ENCODE measurements around the gene ATOSB. TPM values are rescaled to one million over a fixed set of nuclear protein-coding genes. Genes with fewer than 3 reads are reported as not detected.
A peak's percentile ranks its signal among the peaks of the same experiment; 100 is the strongest.
"Not testable (repeated sequence)": the region's sequence is repeated elsewhere in the genome, so short reads cannot be mapped to it uniquely, and the experiment has no call there.

The ATOSB gene
- total and polyA plus RNA-seq, 10 donors = 8.7 to 45.0 (median 33.5) TPM

DNA sequence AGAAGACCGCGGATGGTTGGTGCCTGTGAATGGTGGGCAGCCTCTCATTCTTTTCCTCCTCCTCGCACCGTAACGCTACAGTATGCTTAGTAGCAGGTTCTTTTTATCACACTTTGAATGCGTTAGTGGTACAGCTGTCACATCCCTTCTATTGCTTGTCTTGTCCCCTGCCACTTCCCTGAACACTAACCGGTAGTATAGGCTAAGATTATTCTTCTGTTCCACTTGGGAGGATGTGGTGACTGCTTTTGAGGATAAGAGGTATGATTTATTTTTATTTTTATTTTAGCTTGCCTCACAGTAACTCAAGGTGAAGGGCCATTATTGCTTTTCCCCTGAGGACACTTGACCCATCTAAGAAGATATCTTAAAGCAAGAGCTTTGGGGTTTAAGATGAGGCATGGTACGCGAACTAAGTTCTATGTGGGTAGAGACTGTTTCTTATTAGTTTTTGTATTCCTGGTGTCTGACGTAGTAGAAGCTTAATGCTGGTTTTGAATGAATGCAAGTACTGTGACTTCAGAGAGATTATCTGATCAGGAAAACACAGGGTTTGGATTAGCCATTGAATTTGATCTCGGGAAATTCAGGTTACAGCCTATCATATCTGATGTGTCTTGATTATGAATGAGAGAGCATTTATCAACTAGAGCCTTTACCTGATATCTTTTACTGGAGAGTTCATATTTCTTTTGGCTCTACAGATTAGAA is 47.1 kb upstream of the ATOSB start:
- intact Hi-C loops (cut with DNase I; ENCODE audit: low total_unique reads) = loop anchor here (10.0 kb wide), 1 partner anchor 92 kb away; no protein-coding TSS in a partner anchor
- H3K36me3 ChIP-seq = no peaks in the 10 kb centered on the region
- no peaks in the 10 kb centered on the region for H3K9me3 ChIP-seq
- TF ChIP-seq, protein P1, sequence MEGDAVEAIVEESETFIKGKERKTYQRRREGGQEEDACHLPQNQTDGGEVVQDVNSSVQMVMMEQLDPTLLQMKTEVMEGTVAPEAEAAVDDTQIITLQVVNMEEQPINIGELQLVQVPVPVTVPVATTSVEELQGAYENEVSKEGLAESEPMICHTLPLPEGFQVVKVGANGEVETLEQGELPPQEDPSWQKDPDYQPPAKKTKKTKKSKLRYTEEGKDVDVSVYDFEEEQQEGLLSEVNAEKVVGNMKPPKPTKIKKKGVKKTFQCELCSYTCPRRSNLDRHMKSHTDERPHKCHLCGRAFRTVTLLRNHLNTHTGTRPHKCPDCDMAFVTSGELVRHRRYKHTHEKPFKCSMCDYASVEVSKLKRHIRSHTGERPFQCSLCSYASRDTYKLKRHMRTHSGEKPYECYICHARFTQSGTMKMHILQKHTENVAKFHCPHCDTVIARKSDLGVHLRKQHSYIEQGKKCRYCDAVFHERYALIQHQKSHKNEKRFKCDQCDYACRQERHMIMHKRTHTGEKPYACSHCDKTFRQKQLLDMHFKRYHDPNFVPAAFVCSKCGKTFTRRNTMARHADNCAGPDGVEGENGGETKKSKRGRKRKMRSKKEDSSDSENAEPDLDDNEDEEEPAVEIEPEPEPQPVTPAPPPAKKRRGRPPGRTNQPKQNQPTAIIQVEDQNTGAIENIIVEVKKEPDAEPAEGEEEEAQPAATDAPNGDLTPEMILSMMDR (IDR thresholded peaks at IDR 0.05 in 8 of 11, conservative IDR thresholded peaks at IDR 0.05 in 3 of 11) = no peak
- TF ChIP-seq POLR2AphosphoS5 (IDR thresholded peaks at IDR 0.05) (no peak), POLR2A (IDR thresholded peaks at IDR 0.05) (no peak)
- H3K27me3 ChIP-seq (replicated peaks in 1 of 7) = peaks cover 0 to 6% (median 0%) of the 10 kb centered on the region in 7 donors
- 33 to 35% (median 34%) methylated on average over 11 of the region's 11 CpGs for WGBS, 5 donors
- H3K4me3 ChIP-seq = peak overlapping the region; percentile 75 to 93 (median 84)
- H3K4me1 ChIP-seq = peaks cover 5 to 42% (median 24%) of the 10 kb centered on the region in 6 donors
- no peak for DNase-seq
- peak overlapping the region in 7 of 8 donors; percentile 75 to 91 (median 88) for H3K27ac ChIP-seq

DNA sequence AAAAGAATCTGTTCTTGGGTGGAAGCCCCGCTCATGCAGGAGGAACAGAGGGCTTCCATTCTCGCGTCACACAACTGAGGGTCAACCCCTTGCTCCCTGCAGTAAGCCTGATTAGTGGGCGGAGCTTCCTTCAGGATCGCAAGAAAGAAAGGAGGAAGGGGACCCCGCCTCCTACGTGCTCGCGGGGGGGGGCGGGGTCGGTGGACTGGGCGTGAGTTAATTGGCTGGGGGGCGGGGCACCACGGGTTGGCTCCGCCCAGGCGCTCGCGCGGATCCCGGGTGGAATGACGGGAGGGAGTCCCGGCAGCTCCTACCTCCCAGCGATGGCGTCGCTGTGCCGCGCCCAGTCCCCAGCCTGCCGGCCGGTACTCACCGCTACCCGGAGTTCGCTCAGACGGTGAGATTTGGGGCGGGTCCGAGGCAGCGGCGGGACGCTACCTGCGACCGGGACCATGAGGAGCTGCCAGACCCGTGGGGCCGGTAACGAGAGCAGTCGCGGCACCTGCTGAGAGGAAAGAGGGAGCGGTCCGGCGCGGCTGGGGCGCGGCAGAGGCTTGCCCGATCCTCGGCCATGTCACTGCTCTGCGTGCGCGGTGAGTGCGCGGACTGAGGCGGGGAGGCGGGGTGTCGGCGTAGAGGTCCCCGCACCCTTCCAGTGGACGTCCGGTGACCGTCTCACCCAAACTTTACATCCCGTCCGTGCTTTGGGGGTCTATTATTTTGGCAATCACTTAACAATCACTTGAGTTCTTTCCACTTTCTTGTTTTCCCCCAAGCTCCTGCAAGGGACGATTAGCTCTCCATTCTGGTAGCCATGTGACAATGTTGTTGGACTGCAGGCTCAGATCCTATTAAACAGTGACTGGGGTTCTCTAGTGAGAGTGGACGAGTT is 46.3 kb upstream of the ATOSB start, which contains the start of gene UNC13B:
Gene UNC13B, plus strand, starts transcription at position 297 of the 892 bp plus-strand sequence. Its CDS starts 275 bp downstream, at position 572.
- H3K4me1 ChIP-seq = peaks cover 5 to 42% (median 24%) of the 10 kb centered on the region in 6 donors
- 0 to 1% (median 1%) methylated on average over 31 to 70 of the region's 70 CpGs for WGBS, 5 donors
- no peaks in the 10 kb centered on the region for H3K9me3 ChIP-seq
- TF ChIP-seq, protein P1 (IDR thresholded peaks at IDR 0.05 in 8 of 11, conservative IDR thresholded peaks at IDR 0.05 in 3 of 11) = peak in 2 of 11 experiments; percentile 18 to 19
- peak; percentile 71 to 92 (median 86) for TF ChIP-seq POLR2AphosphoS5 (IDR thresholded peaks at IDR 0.05)
- TF ChIP-seq POLR2A (IDR thresholded peaks at IDR 0.05) = no peak
- H3K36me3 ChIP-seq = no peaks in the 10 kb centered on the region
- DNase-seq = peak; percentile 94
- peak within 1 kb of the TSS; percentile 75 to 93 (median 84) for H3K4me3 ChIP-seq
- intact Hi-C loops (cut with DNase I; ENCODE audit: low total_unique reads) = loop anchor here (10.0 kb wide), 1 partner anchor 93 kb away; no protein-coding TSS in a partner anchor
- peaks cover 0 to 6% (median 0%) of the 10 kb centered on the region in 7 donors for H3K27me3 ChIP-seq (replicated peaks in 1 of 7)
- H3K27ac ChIP-seq = peak within 1 kb of the TSS in 7 of 8 donors; percentile 75 to 91 (median 88)

DNA sequence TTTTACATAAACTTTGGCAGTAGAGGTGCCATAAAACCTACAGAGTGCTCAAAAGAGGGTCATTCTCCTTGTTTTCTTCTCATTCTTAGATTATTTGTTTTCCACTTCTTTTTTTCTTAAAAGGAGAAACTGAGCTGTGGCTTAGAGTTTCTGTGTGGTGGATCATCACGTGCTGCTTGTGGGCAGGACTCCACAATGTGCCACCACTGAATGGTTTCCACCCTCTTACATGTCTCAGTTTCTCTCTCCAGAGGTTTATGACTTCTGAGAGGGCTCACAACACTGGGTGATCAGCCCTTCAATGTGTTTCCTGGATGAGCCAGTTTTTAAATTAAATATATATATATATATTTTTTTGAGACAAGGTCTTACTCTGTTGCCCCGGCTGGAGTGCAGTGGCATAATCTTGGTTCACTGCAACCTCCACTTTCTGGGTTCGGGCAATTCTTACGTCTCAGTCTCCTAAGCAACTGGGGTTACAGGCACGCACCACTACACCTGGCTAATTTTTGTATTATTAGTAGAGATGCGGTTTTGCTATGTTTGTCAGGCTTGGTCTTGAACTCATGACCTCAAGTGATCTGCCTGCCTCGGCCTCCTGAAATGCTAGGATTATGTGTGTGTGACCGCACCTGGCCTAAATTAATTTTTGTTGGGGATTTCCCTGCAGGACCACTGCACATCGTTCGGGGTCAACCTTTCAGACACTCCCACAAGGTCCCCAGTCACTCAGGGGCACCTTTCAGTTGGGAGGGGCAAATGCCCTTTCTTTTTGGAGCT is 43.0 kb upstream of the ATOSB start:
- WGBS, 5 donors = 71 to 85% (median 80%) methylated on average over 10 of the region's 10 CpGs
- peak overlapping the region in 1 of 8 donors; percentile 7 for H3K27ac ChIP-seq
- no peaks in the 10 kb centered on the region for H3K36me3 ChIP-seq
- TF ChIP-seq POLR2AphosphoS5 (IDR thresholded peaks at IDR 0.05) = no peak
- TF ChIP-seq, protein P1 (IDR thresholded peaks at IDR 0.05 in 8 of 11, conservative IDR thresholded peaks at IDR 0.05 in 3 of 11) = no peak
- no peak for TF ChIP-seq POLR2A (IDR thresholded peaks at IDR 0.05)
- H3K27me3 ChIP-seq (replicated peaks in 1 of 7) = peaks cover 0 to 6% (median 0%) of the 10 kb centered on the region in 7 donors
- intact Hi-C loops (cut with DNase I; ENCODE audit: low total_unique reads) = no loop called here
- DNase-seq = no peak
- peaks cover 5 to 42% (median 24%) of the 10 kb centered on the region in 6 donors for H3K4me1 ChIP-seq
- H3K9me3 ChIP-seq = no peaks in the 10 kb centered on the region
- no peak overlapping the region for H3K4me3 ChIP-seq

DNA sequence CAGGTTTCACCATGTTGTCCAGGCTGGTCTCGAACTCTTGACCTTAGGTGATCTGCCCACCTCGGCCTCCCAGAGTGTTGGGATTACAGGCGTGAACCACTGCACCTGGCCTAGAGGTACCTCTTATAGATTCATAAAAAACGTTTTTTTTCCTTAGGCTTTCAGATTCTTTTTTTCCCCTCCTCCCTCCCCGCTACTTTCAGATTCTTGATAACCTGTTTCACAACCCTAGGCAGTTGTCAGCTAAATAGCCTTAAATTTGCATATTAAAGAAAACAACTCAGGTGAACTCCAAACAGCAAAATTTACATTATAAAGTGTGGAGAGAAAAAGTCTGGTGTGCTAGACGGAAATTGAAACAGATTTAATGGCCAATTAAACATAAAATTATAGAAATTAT is 42.2 kb upstream of the ATOSB start:
- intact Hi-C loops (cut with DNase I; ENCODE audit: low total_unique reads); H3K27me3 ChIP-seq (replicated peaks in 1 of 7); H3K36me3 ChIP-seq; H3K4me3 ChIP-seq; H3K9me3 ChIP-seq; DNase-seq; H3K27ac ChIP-seq: not testable (repeated sequence)
- 69 to 83% (median 80%) methylated on average over 6 of the region's 6 CpGs for WGBS, 5 donors
- peaks cover 3 to 35% (median 22%) of the 10 kb centered on the region in 6 donors for H3K4me1 ChIP-seq
